Smooth muscle cell (in vitro differentiated cells): Measurements from ENCODE around the gene ZBTB34. TPM values are rescaled to one million over a fixed set of nuclear protein-coding genes. Genes with fewer than 3 reads are reported as not detected.

Experiments used
- DNase-seq: peaks from one replicate; lab custom pipeline; 2025; ENCODE audit not compliant: unreplicated experiment; lab: John Stamatoyannopoulos, UW
- H2AFZ ChIP-seq: fragments of 200-600 bp; sonication (generic); 2 replicates; pipeline ENCODE4 v1.6.0; 2016; ENCODE audit warnings: antibody characterized with exemption, low read depth, mild to moderate bottlenecking
- H3F3A ChIP-seq: fragments of 200-600 bp; sonication (generic); 2 replicates; pipeline ENCODE4 v1.6.0; 2017; ENCODE audit warnings: antibody characterized with exemption, low read depth
- H3K27ac ChIP-seq: fragments of 200-600 bp; sonication (generic); 2 replicates; pipeline ENCODE4 v1.5.1; 2016; ENCODE audit warnings: low read depth, mild to moderate bottlenecking
- H3K27me3 ChIP-seq: fragments of 200-600 bp; sonication (generic); 2 replicates; pipeline ENCODE4 v1.6.1; 2016; ENCODE audit warnings: low read depth, mild to moderate bottlenecking
- H3K36me3 ChIP-seq: fragments of 200-600 bp; sonication (generic); 2 replicates; pipeline ENCODE4 v1.5.1; 2016; ENCODE audit warnings: low read depth
- H3K4me1 ChIP-seq: fragments of 200-600 bp; sonication (generic); 2 replicates; pipeline ENCODE4 v1.5.1; 2016; ENCODE audit warnings: low read depth
- H3K4me2 ChIP-seq: fragments of 200-600 bp; sonication (generic); 2 replicates; pipeline ENCODE4 v1.6.0; 2016; ENCODE audit warnings: mild to moderate bottlenecking
- H3K4me3 ChIP-seq: fragments of 200-600 bp; sonication (generic); 2 replicates; pipeline ENCODE4 v1.5.1; 2016; ENCODE audit warnings: mild to moderate bottlenecking
- H3K79me2 ChIP-seq: fragments of 200-600 bp; sonication (generic); 2 replicates; pipeline ENCODE4 v1.6.0; 2016; ENCODE audit warnings: low read depth, mild to moderate bottlenecking
- H3K9ac ChIP-seq: fragments of 200-600 bp; sonication (generic); 2 replicates; pipeline ENCODE4 v1.6.0; 2016; ENCODE audit warnings: low read depth
- H3K9me3 ChIP-seq: fragments of 200-600 bp; sonication (generic); replicated peaks from 2 replicates; pipeline ENCODE4 v1.5.1; 2016; ENCODE audit warnings: low read depth
- H4K20me1 ChIP-seq: fragments of 200-600 bp; sonication (generic); 2 replicates; pipeline ENCODE4 v1.6.0; 2016; ENCODE audit warnings: low read depth
- CTCF ChIP-seq: fragments of 200-600 bp; sonication (generic); IDR thresholded peaks from 2 replicates; pipeline ENCODE4 v1.5.1; 2017; ENCODE audit warnings: borderline replicate concordance, mild to moderate bottlenecking, antibody characterized with exemption; ENCODE audit not compliant: insufficient read depth, poor library complexity, severe bottlenecking
- WGBS: methylation state at CpG from one replicate; pipeline ENCODE4 v1.1.7; 2016; ENCODE audit warnings: low lambda C conversion rate; 5-methylcytosine and 5-hydroxymethylcytosine counted together
- polyA plus RNA-seq: library from polyadenylated mRNA; unstranded; fragments of >200 nt; fragmentation: Nextera tagmentation; extraction: Ambion mirVana; gene quantifications from 2 replicates; pipeline ENCODE4 v1.2.1, GENCODE V29; 2016
- total RNA-seq: library from RNA; depleted of rRNA; stranded (reverse); fragments of >200 nt; gene quantifications from 2 replicates; pipeline ENCODE4 v1.2.3, GENCODE V29; 2014

ZBTB34 gene
- total and polyA plus RNA-seq, 2 experiments from 2014 or later = 6.3 to 17.8 TPM

- Histone ChIP-seq H3K4me1 (no peaks in the 10 kb centered on the region), H3K9ac (no peak overlapping the region), H2AFZ (no peak overlapping the region), H4K20me1 (peaks cover 24% of the 10 kb centered on the region), H3K9me3 (no peaks in the 10 kb centered on the region), H3K27me3 (no peaks in the 10 kb centered on the region), H3K36me3 (no peaks in the 10 kb centered on the region), H3K79me2 (no peaks in the 10 kb centered on the region), H3F3A (no peaks in the 10 kb centered on the region), H3K4me3 (no peak overlapping the region), H3K4me2 (peak overlapping the region; percentile 1), H3K27ac (no peak overlapping the region)
- no peak for DNase-seq
- WGBS = 75% methylated on average over 10 of the region's 10 CpGs
- no peak for TF ChIP-seq CTCF
Observed at GRCh38 chr9:126842977-126843799, 17.3 kb upstream of the ZBTB34 start.

- Histone ChIP-seq H3K4me2 (peak overlapping the region; percentile 1), H2AFZ (no peak overlapping the region), H4K20me1 (peaks cover 17% of the 10 kb centered on the region), H3K9ac (no peak overlapping the region), H3K27ac (no peak overlapping the region), H3K79me2 (no peaks in the 10 kb centered on the region), H3K9me3 (no peaks in the 10 kb centered on the region), H3K4me3 (no peak overlapping the region), H3K4me1 (no peaks in the 10 kb centered on the region), H3K27me3 (no peaks in the 10 kb centered on the region), H3K36me3 (no peaks in the 10 kb centered on the region), H3F3A (no peaks in the 10 kb centered on the region)
- WGBS = 41% methylated on average over 5 of the region's 5 CpGs
- DNase-seq = no peak
- no peak for TF ChIP-seq CTCF
Observed at GRCh38 chr9:126844085-126844484, 16.4 kb upstream of the ZBTB34 start.

- H3K36me3 ChIP-seq = no peaks in the 10 kb centered on the region
- WGBS = 94% methylated on average over 8 of the region's 8 CpGs
- H2AFZ ChIP-seq = no peak overlapping the region
Observed at GRCh38 chr9:126847051-126847450, 13.4 kb upstream of the ZBTB34 start.

More at GRCh38 chr9:126847051-126847450, 13.4 kb upstream of the ZBTB34 start:
- no peaks in the 10 kb centered on the region for H3K79me2 ChIP-seq
- no peaks in the 10 kb centered on the region for H4K20me1 ChIP-seq
- no peaks in the 10 kb centered on the region for H3F3A ChIP-seq
- no peak overlapping the region for H3K9ac ChIP-seq
- DNase-seq = no peak
- no peaks in the 10 kb centered on the region for H3K9me3 ChIP-seq
- TF ChIP-seq CTCF = no peak
- no peak overlapping the region for H3K27ac ChIP-seq
- no peak overlapping the region for H3K4me2 ChIP-seq
- H3K4me1 ChIP-seq = no peaks in the 10 kb centered on the region
- H3K27me3 ChIP-seq = peaks cover 11% of the 10 kb centered on the region
- no peak overlapping the region for H3K4me3 ChIP-seq
